Measurements from ENCODE around the gene S100A13.

DNA sequence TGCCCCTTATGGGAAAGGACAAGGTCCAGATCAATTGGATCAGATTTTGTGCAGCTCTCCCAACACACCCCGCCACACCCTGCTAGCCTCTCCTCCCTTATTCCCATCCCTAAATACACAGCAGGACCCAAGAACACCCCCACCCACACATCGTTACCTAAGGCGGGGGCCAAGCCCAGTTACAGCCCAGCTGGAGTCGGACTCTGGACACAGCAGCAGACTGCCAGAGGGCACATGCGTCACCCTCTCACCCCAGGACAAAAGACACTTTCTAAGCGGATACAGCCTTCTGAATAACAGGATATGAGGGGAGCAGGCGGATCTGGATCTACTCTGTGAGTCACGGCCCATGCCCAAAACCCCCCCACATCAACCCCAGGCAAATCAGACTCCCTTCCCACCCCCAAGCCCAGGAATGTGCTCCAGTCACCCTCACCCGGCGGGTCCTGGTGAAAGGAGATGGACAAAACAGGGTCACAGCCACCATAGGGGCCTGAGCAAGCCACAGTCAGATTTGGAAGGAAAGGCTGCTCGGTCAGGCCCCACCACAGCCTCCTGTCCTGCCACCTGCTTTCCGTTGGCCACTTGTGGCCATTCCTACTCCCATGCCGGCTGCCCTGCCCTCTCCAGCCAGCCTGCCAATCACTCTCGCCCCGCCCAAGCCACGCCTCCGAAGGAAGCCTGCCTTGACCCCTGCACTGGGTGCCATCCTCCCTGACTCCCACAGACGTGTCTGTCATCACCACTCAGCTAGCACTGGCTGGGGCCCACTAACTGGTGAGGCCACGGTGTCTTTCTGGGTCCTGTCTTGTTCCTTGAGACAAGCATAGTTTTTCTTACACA, 18.3 kb downstream of the S100A13 start:
- TF ChIP-seq, protein P1, sequence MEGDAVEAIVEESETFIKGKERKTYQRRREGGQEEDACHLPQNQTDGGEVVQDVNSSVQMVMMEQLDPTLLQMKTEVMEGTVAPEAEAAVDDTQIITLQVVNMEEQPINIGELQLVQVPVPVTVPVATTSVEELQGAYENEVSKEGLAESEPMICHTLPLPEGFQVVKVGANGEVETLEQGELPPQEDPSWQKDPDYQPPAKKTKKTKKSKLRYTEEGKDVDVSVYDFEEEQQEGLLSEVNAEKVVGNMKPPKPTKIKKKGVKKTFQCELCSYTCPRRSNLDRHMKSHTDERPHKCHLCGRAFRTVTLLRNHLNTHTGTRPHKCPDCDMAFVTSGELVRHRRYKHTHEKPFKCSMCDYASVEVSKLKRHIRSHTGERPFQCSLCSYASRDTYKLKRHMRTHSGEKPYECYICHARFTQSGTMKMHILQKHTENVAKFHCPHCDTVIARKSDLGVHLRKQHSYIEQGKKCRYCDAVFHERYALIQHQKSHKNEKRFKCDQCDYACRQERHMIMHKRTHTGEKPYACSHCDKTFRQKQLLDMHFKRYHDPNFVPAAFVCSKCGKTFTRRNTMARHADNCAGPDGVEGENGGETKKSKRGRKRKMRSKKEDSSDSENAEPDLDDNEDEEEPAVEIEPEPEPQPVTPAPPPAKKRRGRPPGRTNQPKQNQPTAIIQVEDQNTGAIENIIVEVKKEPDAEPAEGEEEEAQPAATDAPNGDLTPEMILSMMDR (IDR thresholded peaks at IDR 0.05) = no peak
- TF ChIP-seq POLR2A (IDR thresholded peaks at IDR 0.05) (no peak), EP300 (IDR thresholded peaks at IDR 0.05) (no peak)
